ENCODE results near the gene MEGF6.

The MEGF6 gene

GRCh38 chr1:3469104-3469848 is 142.0 kb downstream of the MEGF6 start:
- Histone ChIP-seq H3K27me3 (no peaks in the 10 kb centered on the region), H3K4me3 (ENCODE audit: low read depth, low read length) (no peak overlapping the region), H3K9me3 (no peaks in the 10 kb centered on the region), H3K4me1 (peaks cover 3% of the 10 kb centered on the region; the same call in 1 of the 2 replicates), H3K36me3 (no peaks in the 10 kb centered on the region)
- TF ChIP-seq CTCF (IDR thresholded peaks at IDR 0.05; ENCODE audit: low read depth, low read length): no peak
- DNase-seq: peak; percentile 1

GRCh38 chr1:3468236-3469103 is 142.8 kb downstream of the MEGF6 start:
- Histone ChIP-seq H3K4me1 (peaks cover 3% of the 10 kb centered on the region; the same call in 1 of the 2 replicates), H3K36me3 (no peaks in the 10 kb centered on the region), H3K9me3 (no peaks in the 10 kb centered on the region), H3K4me3 (ENCODE audit: low read depth, low read length) (no peak overlapping the region), H3K27me3 (no peaks in the 10 kb centered on the region)
- TF ChIP-seq CTCF (IDR thresholded peaks at IDR 0.05; ENCODE audit: low read depth, low read length): no peak
- DNase-seq: peak; percentile 2

- no peaks in the 10 kb centered on the region for H3K27me3 ChIP-seq
- H3K9me3 ChIP-seq: no peaks in the 10 kb centered on the region
- H3K4me3 ChIP-seq (ENCODE audit: low read depth, low read length): no peak overlapping the region
- H3K36me3 ChIP-seq: no peaks in the 10 kb centered on the region
- DNase-seq: peak; percentile 3
- no peak for TF ChIP-seq CTCF (IDR thresholded peaks at IDR 0.05; ENCODE audit: low read depth, low read length)
- H3K4me1 ChIP-seq: peaks cover 3% of the 10 kb centered on the region; the same call in 1 of the 2 replicates
Measured at GRCh38 chr1:3467096-3468036, 143.9 kb downstream of the MEGF6 start.

- H3K9me3 ChIP-seq: no peaks in the 10 kb centered on the region
- no peaks in the 10 kb centered on the region for H3K27me3 ChIP-seq
- no peak overlapping the region for H3K4me3 ChIP-seq (ENCODE audit: low read depth, low read length)
- peak; percentile 1 for DNase-seq
- peaks cover 1% of the 10 kb centered on the region; the same call in 1 of the 2 replicates for H3K4me1 ChIP-seq
- no peaks in the 10 kb centered on the region for H3K36me3 ChIP-seq
- TF ChIP-seq CTCF (IDR thresholded peaks at IDR 0.05; ENCODE audit: low read depth, low read length): no peak
Measured at GRCh38 chr1:3466366-3467075, 144.8 kb downstream of the MEGF6 start.

GRCh38 chr1:3465935-3466321 is 145.4 kb downstream of the MEGF6 start:
- DNase-seq: peak; percentile 0
- Histone ChIP-seq H3K27me3 (no peaks in the 10 kb centered on the region), H3K36me3 (no peaks in the 10 kb centered on the region), H3K4me1 (no peaks in the 10 kb centered on the region), H3K4me3 (ENCODE audit: low read depth, low read length) (no peak overlapping the region), H3K9me3 (no peaks in the 10 kb centered on the region)
- TF ChIP-seq CTCF (IDR thresholded peaks at IDR 0.05; ENCODE audit: low read depth, low read length): no peak

Data from BE2C (cell line).